Kidney (tissue), 14 donors: ENCODE data around the gene MPHOSPH9. TPM values are rescaled to one million over a fixed set of nuclear protein-coding genes. Genes with fewer than 3 reads are reported as not detected.
A peak's percentile ranks its signal among the peaks of the same experiment; 100 is the strongest.

Source experiments
- DNase-seq, 5 donors: peaks; one replicate each; pipeline ENCODE4 v3.0.0-alpha.2; 2013 to 2020
- FAIRE-seq: peaks from 2 replicates; lab custom pipeline; 2012; peaks lifted over from hg19 to GRCh38; lab: Jason Lieb, UNC
- H3K27ac ChIP-seq, 2 donors: one replicate each; pipeline ENCODE4 v1.7.0; 2013; ENCODE audit warnings: low read depth in 2 of 2, low read length in 2 of 2, inconsistent platforms in 1 of 2
- H3K27me3 ChIP-seq: one replicate; pipeline ENCODE4 v1.7.1; 2013; ENCODE audit warnings: low read length, inconsistent platforms; ENCODE audit not compliant: control insufficient read depth, insufficient read depth
- H3K36me3 ChIP-seq, 3 donors: one replicate each; pipeline versions ENCODE4 v1.7.0 to v1.7.1; 2013; ENCODE audit warnings: low read length in 3 of 3, control low read depth in 1 of 3, inconsistent platforms in 1 of 3; ENCODE audit not compliant: insufficient read depth in 3 of 3, control insufficient read depth in 2 of 3
- H3K4me1 ChIP-seq, 3 donors: one replicate each; pipeline versions ENCODE4 v1.7.0 to v1.7.1; 2013; ENCODE audit warnings: low read length in 3 of 3, inconsistent platforms in 1 of 3, low read depth in 1 of 3; ENCODE audit not compliant: control insufficient read depth in 2 of 3, insufficient read depth in 2 of 3
- H3K4me3 ChIP-seq, 3 donors: one replicate each; pipeline versions ENCODE4 v1.7.0 to v1.8.1; 2013; ENCODE audit warnings: low read length in 3 of 3, control low read depth in 1 of 3, inconsistent platforms in 1 of 3
- H3K9ac ChIP-seq, 3 donors: one replicate each; pipeline versions ENCODE4 v1.7.0 to v1.7.1; 2013; ENCODE audit warnings: low read length in 3 of 3, control low read depth in 1 of 3, inconsistent platforms in 1 of 3
- H3K9me3 ChIP-seq, 3 donors: one replicate each; pipeline versions ENCODE4 v1.7.0 to v1.7.1; 2013; ENCODE audit warnings: low read length in 3 of 3, control low read depth in 1 of 3, inconsistent platforms in 1 of 3; ENCODE audit not compliant: control insufficient read depth in 2 of 3, insufficient read depth in 1 of 3
- intact Hi-C: fragments of 100-400 bp; cut with DNase I; formaldehyde crosslinking; loops from one replicate; pipeline ENCODE4 v1.11.1; 2022
- polyA plus RNA-seq: library from polyadenylated mRNA; stranded (reverse); fragments of 350-450 nt; fragmentation: Illumina TruSeq; extraction: RNeasy Lipid Tissue Mini Kit (QIAGEN cat#74804); gene quantifications from one replicate; pipeline ENCODE4 v1.2.3, GENCODE V29; 2014; ENCODE audit warnings: low read depth, low replicate concordance; ENCODE audit not compliant: insufficient read depth
- total RNA-seq: library from RNA; stranded (reverse); fragmentation: NEBNext Ultra II Directional; extraction: Animal tissue kit (Norgen Biotek cat#: 25700); gene quantifications from one replicate; pipeline ENCODE4 v1.2.1, GENCODE V29; 2021
- TF ChIP-seq, protein P1 (sequence below): IDR thresholded peaks from 3 replicates; pipeline ENCODE4 v1.5.1; 2012; ENCODE audit warnings: mild to moderate bottlenecking, moderate library complexity, borderline replicate concordance; ENCODE audit not compliant: insufficient read depth; ENCODE audit errors: extremely low read depth
- donor health status: control.
- donor health status: control.
- donor health status: control.
- donor health status: control.
- donor health status: control.
- donor health status: DM: yes; HTN: yes; CAD: no.
- donor health status: Normal renal cell carcinoma (clear cell type).

MPHOSPH9 gene
- total and polyA plus RNA-seq, 2 donors from 2014 or later, result 7.2 to 25.2 TPM

- DNase-seq (peak in 1 of 5 donors; percentile 34), FAIRE-seq (no peak)
Measured at GRCh38 chr12:123118497-123118896, 114.4 kb downstream of the MPHOSPH9 start.

DNA sequence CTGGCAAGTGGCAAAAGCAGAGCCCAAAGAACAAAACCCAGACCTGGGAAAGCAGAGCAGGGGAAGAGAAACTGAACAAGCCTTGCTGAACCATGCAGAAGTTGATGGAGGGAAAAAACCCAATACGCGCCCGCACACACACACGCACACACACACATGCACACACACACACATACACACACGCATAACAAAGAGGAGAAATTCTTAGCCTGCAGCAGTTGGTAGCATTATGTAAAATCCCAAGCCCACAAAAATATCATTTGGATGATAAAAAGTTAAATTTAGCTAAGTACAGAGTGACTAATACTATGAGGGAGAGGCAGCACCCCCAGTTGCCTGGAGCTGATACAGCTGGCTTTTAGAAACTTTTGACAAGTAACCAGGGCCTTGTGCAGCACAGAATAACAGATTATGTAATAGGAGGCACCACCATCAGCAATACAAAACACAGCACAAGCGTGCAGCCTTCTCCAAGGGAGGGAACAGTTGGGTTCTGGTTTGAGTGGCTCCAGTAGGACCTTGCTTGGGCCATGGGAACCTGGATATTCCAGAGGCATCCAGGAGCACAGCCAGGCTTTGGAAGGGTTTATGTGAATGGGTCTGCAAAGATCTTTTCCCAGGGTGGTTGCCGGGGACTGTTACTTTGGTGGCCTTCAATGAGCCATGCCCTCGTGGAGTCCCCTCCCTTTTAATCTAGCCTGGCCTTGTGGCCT, 117.4 kb downstream of the MPHOSPH9 start:
- intact Hi-C loops, result no loop called here
- Histone ChIP-seq H3K27me3 (no peaks in the 10 kb centered on the region), H3K36me3 (no peaks in the 10 kb centered on the region), H3K4me1 (peaks cover 4 to 26% (median 21%) of the 10 kb centered on the region in 3 donors), H3K9me3 (no peaks in the 10 kb centered on the region), H3K9ac (peak overlapping the region in 1 of 3 donors; percentile 12), H3K27ac (peak overlapping the region in 1 of 2 donors; percentile 3), H3K4me3 (no peak overlapping the region)
- DNase-seq, result peak in 4 of 5 donors; percentile 33 to 87 (median 63)
- TF ChIP-seq, protein P1, sequence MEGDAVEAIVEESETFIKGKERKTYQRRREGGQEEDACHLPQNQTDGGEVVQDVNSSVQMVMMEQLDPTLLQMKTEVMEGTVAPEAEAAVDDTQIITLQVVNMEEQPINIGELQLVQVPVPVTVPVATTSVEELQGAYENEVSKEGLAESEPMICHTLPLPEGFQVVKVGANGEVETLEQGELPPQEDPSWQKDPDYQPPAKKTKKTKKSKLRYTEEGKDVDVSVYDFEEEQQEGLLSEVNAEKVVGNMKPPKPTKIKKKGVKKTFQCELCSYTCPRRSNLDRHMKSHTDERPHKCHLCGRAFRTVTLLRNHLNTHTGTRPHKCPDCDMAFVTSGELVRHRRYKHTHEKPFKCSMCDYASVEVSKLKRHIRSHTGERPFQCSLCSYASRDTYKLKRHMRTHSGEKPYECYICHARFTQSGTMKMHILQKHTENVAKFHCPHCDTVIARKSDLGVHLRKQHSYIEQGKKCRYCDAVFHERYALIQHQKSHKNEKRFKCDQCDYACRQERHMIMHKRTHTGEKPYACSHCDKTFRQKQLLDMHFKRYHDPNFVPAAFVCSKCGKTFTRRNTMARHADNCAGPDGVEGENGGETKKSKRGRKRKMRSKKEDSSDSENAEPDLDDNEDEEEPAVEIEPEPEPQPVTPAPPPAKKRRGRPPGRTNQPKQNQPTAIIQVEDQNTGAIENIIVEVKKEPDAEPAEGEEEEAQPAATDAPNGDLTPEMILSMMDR, result no peak
- FAIRE-seq, result no peak

More at GRCh38 chr12:123118497-123118896, 114.4 kb downstream of the MPHOSPH9 start:
- Histone ChIP-seq H3K9me3 (no peaks in the 10 kb centered on the region), H3K27me3 (no peaks in the 10 kb centered on the region), H3K4me1 (peaks cover 4 to 26% (median 24%) of the 10 kb centered on the region in 3 donors), H3K4me3 (no peak overlapping the region), H3K9ac (no peak overlapping the region), H3K36me3 (no peaks in the 10 kb centered on the region), H3K27ac (no peak overlapping the region)
- TF ChIP-seq, protein P1, result no peak
- intact Hi-C loops, result no loop called here

DNA sequence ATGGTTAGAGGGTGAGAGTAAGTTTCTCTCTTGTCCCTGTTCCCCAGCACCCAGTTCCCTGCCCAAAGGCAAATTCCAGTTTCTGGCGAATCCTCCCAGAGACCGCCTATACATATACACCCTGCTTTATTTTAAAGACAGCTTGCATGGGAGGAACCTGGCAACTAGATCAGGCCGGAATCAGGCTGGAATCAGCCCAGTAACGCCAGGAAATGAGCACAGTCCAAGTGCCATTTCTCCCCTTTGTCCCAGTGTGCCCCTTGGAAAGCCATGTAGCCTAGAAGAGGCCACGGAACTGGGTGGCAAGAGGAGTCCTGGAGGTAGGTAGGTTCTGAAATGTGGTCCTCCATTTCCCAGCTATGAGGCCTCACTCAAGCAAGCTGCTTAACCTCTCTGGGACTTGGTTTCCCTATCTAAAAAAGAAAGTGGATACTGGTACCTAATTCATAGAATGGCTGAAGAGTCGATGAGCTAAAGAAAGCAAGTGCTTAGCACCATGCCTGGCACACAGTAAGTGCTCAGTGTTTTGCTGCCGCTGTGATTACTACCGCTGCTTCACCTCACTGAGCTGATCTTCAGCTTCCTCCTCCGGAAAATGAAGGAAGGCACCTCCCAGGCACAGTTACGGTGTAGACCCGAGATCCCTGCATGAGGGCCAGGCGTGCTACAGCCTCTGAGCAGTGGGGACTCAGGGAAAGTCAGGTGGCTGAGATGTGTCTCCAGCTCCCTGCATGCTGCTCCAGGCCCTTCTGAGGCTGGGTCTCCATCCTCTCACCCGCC, 118.4 kb downstream of the MPHOSPH9 start:
- TF ChIP-seq, protein P1, result no peak
- no peaks in the 10 kb centered on the region for H3K9me3 ChIP-seq
- DNase-seq (peak in 1 of 5 donors; percentile 27), FAIRE-seq (no peak)
- no peaks in the 10 kb centered on the region for H3K36me3 ChIP-seq
- intact Hi-C loops, result no loop called here
- no peaks in the 10 kb centered on the region for H3K27me3 ChIP-seq
- peak overlapping the region; percentile 20 to 63 for H3K27ac ChIP-seq
- peak overlapping the region in 1 of 3 donors; percentile 55 for H3K9ac ChIP-seq
- H3K4me3 ChIP-seq, result peak overlapping the region in 1 of 3 donors; percentile 17
- peaks cover 4 to 26% (median 17%) of the 10 kb centered on the region in 3 donors for H3K4me1 ChIP-seq
